NCI-H2171 (cell line): ENCODE results near the gene UBIAD1.
A peak's percentile ranks its signal among the peaks of the same experiment; 100 is the strongest.

Experiments
- DNase-seq: peaks from one replicate; lab custom pipeline; 2025; lab: John Stamatoyannopoulos, UW

UBIAD1 gene

DNA sequence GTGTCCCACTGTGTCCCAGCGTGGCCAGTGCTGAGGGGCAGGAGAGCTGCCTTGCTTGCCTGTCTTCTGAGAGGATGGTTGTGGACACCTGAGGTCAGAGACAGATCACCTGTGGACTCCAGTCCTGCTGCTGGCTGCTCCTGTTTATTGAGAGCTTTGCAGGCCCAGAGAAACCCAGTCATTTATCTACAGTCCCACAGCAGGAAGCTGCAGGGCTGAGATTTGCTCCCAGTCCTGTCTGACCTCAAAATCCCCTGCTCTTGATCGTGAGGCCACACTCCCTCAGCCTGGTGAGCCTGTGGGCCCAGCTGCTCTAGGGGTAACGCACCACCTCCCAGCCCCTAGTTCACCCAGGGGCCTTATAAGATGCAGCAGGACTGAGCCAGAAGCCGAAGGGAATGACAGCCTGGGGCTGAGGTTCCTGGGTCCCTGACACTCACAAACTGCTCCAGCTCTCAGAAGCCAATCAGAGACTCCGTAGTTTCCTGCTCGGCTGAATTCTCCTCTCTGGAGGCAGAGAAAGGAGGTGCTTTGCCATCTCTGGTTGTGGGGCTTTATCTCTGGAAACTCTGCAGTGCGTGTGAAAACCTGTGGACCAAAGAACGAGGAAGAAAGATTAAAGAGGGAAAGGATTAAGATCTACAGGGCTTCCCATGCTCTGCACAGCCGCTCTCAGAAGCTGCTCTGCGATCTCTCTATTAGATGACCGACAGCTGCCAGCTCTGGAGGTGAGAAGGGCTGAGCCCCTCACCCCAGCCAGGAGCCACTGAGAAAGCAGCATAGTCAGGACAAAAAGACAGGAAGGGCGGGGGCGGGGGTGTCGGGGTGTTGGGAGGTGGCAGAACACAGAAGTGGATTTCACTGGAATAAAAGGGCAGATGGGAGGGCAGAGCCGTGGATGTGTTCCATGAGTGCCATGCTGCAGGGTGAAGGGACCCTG lies 39.1 kb downstream of the UBIAD1 start:
- DNase-seq = no peak

GRCh38 chr1:11314959-11315358 lies 42.0 kb downstream of the UBIAD1 start:
- DNase-seq = no peak

DNA sequence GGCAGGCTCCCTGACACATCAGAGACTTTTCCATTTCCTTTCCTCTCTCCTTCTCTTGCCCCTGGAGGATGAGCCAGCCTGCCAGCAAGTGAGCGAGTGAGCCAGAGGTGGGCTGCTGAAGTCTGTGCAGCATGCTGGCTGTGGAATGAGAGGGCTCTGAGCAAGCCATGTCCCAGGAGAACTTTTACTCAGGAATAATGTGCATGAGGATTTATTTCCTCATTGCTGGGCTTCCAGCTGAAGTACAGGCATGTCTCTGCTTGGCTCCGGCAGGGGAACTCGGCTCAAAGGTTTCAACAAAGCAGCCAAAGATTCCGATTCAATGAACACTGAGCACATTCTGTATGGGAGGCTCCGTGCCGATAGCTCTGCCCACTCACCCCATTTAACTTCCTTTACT lies 43.7 kb downstream of the UBIAD1 start:
- no peak for DNase-seq

DNA sequence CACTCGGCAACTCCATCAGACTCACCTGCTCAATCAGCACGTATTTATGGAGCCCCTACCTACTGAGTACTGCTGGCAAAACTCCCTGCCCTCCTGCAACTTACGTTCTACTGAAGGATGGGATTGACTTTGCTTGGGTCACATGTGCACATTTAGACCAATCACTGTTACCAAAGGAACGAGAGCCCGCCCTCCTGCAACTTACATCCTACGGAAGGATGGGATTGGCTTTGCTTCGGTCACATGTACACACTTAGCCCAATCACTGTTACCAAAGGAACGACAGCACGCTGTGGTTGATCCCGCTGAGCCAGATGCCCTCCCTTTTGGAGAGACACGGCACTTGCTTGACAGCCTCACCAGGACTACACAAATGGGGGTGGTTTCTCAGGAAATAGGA lies 46.0 kb downstream of the UBIAD1 start:
- no peak for DNase-seq

DNA sequence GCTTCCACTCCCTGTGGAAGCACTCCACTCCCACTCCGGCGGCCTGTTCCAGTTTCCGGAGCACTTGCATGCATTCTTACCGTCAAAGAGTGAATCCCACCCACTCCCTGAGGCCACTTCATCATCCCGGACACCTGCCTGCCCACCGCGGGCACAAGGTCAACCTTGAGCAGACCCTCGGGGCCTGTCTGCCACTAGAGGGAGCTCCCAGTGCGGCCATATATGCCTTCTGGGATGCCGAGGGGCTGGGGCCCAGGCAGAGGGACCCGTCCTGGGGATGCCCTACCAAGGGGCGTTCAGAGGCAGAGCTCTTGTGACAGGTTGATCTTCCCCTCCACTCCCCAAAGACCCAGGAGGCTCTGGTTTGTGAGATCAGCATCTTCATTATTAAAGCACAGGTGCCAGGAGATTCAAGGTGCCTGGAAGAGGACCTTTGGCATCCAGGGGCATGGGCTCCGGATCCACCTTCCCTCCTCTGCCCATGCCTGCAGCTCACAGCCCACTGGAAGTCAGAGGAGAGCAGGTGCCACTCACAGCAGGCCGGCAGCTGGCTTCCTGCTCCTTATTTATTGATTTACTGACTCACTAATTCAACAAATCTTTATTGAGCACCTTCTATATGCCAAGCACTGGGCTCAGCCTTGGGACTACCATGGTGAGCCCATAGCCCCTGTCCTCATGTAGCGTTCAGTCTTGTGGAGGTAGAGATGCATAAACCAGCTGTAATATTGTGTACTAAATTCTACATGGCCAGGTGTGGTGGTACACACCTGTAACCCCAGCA lies 47.3 kb downstream of the UBIAD1 start:
- no peak for DNase-seq

- no peak for DNase-seq
Observed at GRCh38 chr1:11321656-11322491, 48.9 kb downstream of the UBIAD1 start.

DNA sequence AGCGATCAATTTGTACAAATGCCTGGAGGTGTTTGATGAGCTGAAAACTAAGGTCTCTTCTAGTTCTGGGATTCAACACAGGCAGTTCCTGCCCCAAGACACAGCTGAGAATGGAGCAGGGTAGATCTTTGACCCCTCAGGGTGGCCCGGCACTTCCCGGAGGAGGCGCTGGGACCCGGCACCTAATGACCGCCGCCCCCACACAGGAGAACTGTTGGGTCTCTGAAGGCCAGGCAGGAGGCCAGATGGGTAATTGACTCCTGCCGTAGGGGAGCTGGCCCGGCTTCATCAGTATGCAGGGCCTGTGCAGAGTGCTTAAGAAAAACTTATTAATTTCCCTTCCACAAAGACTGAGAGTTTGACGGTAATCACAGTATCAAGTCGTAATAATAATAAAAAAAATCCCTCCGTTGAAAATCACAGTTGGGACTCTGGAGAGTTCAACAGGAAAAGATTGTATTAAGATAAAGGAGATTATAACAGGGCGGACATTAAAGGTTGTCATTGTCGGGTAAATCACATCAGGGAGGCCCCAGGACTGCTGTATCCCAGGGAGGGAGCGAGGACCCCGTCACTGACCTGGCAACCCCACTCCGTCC lies 51.7 kb downstream of the UBIAD1 start:
- DNase-seq = no peak

- no peak for DNase-seq
Observed at GRCh38 chr1:11326070-11326469, 53.1 kb downstream of the UBIAD1 start.

GRCh38 chr1:11328444-11328843 lies 55.4 kb downstream of the UBIAD1 start:
- no peak for DNase-seq

DNA sequence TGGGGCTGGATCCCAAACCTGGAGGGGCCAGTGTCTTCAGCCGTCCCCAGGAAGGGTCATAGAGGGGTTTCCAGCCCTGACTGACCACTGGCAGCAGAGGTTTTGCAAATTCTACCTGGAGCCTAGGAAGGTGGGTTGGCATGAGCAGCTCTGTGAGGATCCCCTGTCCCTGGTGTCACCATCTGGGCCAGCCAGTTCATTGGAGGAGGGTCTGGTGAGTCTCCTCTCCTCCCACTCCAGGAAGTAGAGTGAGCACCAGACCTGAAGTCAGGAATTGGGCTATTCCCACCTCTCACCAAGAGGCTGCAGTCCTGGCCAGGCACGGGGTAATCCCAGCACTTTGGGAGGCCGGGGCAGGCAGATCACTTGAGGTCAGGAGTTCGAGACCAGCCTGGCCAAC lies 57.4 kb downstream of the UBIAD1 start:
- DNase-seq = no peak

- DNase-seq = no peak
Observed at GRCh38 chr1:11331036-11331944, 58.3 kb downstream of the UBIAD1 start.

DNA sequence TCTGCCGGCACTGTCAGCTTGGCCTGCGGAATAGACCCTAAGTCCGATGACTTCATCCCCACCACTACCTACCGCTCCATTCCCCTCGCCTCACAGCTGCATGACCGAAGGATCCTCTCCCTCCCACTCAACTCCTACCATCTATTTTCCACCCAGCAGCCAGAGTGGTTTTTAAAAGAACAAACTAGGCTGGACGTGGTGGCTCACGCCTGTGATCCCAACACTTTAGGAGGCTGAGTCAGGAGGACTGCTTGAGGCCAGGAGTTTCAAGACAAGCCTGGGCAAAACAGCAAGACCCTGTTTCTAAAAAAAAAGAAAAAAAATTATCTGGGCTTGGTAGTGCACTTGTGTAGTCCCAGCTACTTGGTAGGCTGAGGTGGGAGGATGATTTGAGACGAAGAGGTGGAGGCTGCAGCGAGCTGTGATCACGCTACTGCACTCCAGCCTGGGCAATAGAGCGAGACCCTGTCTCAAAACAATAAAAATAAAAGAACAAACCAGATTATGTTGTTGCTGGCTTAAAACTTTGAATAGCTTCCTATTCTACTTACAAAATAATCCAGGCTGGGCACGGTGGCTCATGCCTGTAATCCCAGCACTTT lies 59.0 kb downstream of the UBIAD1 start:
- DNase-seq = no peak

- DNase-seq = no peak
Observed at GRCh38 chr1:11333631-11334030, 60.6 kb downstream of the UBIAD1 start.

GRCh38 chr1:11334261-11334804 lies 61.3 kb downstream of the UBIAD1 start:
- DNase-seq = no peak

DNA sequence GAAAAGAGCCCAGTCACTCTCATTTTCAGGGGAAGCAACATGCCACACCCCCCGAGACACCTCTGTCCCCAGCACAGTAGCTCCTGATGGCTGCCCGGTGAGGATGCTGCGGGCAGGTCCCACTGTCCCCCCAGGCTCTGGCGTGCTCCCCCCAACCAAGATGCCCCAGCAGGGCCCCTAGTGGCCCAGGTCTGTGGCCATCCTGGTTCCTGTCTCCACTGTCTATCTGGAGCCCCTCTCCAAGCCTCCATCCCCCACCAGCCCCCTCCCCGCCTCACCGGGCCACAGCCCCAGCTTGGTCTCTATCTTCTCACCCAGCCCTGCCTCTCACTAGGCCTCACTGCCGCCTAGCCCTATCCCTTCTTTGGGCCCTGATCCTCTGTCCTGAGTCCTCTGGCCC lies 61.8 kb downstream of the UBIAD1 start:
- no peak for DNase-seq

DNA sequence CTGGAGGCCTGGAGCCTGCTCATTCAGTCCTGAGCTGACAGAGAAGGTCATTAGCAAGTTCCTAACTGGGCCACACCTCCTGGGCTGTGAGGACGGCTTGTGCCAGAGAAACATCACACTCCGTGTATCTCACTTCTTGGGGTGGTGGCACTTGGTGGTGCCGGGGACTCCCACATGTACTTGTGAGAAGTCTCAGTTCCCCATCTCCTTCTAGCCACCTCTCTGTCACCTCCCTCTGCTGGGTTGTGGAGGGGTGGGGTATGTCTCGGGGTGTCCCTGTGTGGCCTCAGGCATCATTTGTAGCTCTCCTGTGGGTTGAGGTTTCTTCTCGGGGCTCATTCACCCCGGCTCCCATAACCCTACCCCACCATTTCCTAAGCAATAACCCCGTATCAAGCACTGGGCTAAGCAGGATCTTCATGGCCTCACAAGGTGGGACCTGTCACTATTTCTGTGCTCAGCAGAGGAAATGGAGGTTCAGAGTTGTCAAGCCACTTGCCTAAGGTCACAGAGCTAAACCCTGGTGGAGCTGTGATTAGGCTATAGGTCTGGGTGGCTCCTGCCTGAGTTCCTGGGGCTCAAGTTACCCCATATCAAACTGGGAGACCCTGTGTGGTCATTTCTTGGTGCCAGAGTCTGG lies 62.5 kb downstream of the UBIAD1 start:
- no peak for DNase-seq

- DNase-seq = peak; percentile 67
Observed at GRCh38 chr1:11337580-11338073, 64.6 kb downstream of the UBIAD1 start.
